Gastroesophageal sphincter (tissue), 3 donors: ENCODE measurements around the gene ACAT1.

Experiments
- POLR2A ChIP-seq, 2 donors: fragments of 450-650 bp; IDR thresholded peaks; one replicate each; pipeline ENCODE4 v1.6.1; 2017; ENCODE audit warnings: antibody characterized with exemption in 2 of 2, mild to moderate bottlenecking in 2 of 2, moderate library complexity in 1 of 2
- POLR2AphosphoS5 ChIP-seq: sonication (generic); formaldehyde crosslinking; IDR thresholded peaks from one replicate; pipeline ENCODE4 v1.6.1; 2017; ENCODE audit warnings: antibody characterized with exemption
- TF ChIP-seq, protein P1 (sequence below), 4 experiments: fragments of 200-600 bp in 2 of 4; fragments of 450-650 bp in 2 of 4; sonication (generic) in 1 of 4; IDR thresholded peaks; one replicate each; pipeline ENCODE4 v1.5.1; 2017 to 2019; ENCODE audit warnings: antibody characterized with exemption in 4 of 4, mild to moderate bottlenecking in 2 of 4, moderate library complexity in 2 of 4

DNA sequence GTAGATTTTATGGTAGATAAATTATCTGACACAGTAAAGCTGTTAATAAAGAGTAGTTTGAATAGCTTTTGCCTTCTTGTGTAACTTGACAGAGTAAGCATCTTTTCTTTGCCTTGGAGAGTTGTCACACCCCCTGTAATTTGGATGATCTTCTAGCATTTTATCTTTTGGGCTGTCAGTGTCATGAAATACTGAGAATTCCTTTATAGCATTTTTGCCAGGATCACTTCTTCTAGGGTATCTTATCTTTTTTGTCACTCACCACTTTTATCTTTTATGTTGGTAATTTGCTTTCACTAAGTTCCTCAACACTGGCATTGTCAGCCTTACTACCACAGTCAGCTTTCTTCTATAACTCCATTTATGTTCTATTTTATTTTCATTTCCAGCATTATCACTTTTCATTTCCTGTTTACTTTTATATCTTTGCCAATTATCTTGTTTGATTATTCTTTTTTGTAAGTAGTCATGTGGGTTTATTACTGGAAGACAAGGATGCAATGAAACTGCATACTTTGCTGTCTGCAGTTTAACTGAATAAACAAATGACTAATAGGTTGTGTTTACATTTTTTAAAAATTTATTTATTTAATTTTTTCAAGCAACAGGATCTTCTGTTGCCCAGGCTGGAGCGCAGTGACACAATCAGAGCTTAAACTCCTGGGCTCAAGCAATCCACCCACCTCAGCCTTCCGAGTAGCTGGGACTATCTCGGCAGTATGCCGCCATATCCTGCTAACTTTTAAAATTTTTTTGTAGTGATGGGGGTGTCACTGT lies 28.1 kb upstream of the ACAT1 start:
- TF ChIP-seq, protein P1, sequence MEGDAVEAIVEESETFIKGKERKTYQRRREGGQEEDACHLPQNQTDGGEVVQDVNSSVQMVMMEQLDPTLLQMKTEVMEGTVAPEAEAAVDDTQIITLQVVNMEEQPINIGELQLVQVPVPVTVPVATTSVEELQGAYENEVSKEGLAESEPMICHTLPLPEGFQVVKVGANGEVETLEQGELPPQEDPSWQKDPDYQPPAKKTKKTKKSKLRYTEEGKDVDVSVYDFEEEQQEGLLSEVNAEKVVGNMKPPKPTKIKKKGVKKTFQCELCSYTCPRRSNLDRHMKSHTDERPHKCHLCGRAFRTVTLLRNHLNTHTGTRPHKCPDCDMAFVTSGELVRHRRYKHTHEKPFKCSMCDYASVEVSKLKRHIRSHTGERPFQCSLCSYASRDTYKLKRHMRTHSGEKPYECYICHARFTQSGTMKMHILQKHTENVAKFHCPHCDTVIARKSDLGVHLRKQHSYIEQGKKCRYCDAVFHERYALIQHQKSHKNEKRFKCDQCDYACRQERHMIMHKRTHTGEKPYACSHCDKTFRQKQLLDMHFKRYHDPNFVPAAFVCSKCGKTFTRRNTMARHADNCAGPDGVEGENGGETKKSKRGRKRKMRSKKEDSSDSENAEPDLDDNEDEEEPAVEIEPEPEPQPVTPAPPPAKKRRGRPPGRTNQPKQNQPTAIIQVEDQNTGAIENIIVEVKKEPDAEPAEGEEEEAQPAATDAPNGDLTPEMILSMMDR (IDR thresholded peaks at IDR 0.05), result no peak
- TF ChIP-seq POLR2A (IDR thresholded peaks at IDR 0.05) (no peak), POLR2AphosphoS5 (no peak)
